OCI-LY7 (cell line): ENCODE results near the gene MYZAP. TPM values are rescaled to one million over a fixed set of nuclear protein-coding genes. Genes with fewer than 3 reads are reported as not detected.

ENCODE experiments used
- BruUV-seq: library from RNA; stranded (reverse); fragments of 400-500 nt; replicated peaks from 2 replicates; lab custom pipeline; 2021; lab: Mats Ljungman, UMichigan
- CTCF ChIA-PET: fragments of 300-600 bp; sonication (Branson Sonifier 250); formaldehyde crosslinking; loops from one replicate; lab custom pipeline; 2022; ENCODE audit warnings: antibody characterized with exemption; ENCODE audit not compliant: unreplicated experiment; lab: Charles Lee
- POLR2A ChIA-PET: fragments of 300-600 bp; sonication (Branson Sonifier 250); formaldehyde crosslinking; loops from one replicate; lab custom pipeline; 2022; ENCODE audit warnings: antibody characterized with exemption; lab: Charles Lee
- DNase-seq: peaks from one replicate; pipeline ENCODE4 v3.0.0-alpha.2; 2015; ENCODE audit warnings: low spot score
- H2AFZ ChIP-seq: fragments of 200-600 bp; sonication (generic), shearing (Covaris generic); 2 replicates; pipeline ENCODE4 v1.6.1; 2014; ENCODE audit warnings: mild to moderate bottlenecking, antibody characterized with exemption, low read length, moderate library complexity
- H3K27ac ChIP-seq: fragments of 200-600 bp; sonication (generic); 2 replicates; pipeline ENCODE4 v1.5.1; 2014; ENCODE audit warnings: mixed run types, low read depth, mild to moderate bottlenecking, moderate library complexity, low read length, inconsistent platforms; ENCODE audit not compliant: poor library complexity, severe bottlenecking
- H3K36me3 ChIP-seq: fragments of 200-600 bp; sonication (generic); 2 replicates; pipeline ENCODE4 v1.6.1; 2014; ENCODE audit warnings: mild to moderate bottlenecking, antibody characterized with exemption, low read length, moderate library complexity, mixed read lengths; ENCODE audit not compliant: insufficient read depth
- H3K4me1 ChIP-seq: fragments of 200-600 bp; sonication (generic); 2 replicates; pipeline ENCODE4 v1.5.1; 2014; ENCODE audit warnings: mild to moderate bottlenecking, low read length; ENCODE audit not compliant: insufficient read depth, poor library complexity, severe bottlenecking
- H3K4me2 ChIP-seq: fragments of 200-600 bp; sonication (generic); 2 replicates; pipeline ENCODE4 v1.6.1; 2014; ENCODE audit warnings: mild to moderate bottlenecking, low read length
- H3K4me3 ChIP-seq: fragments of 200-600 bp; sonication (generic); 2 replicates; pipeline ENCODE4 v1.5.1; 2014; ENCODE audit warnings: mild to moderate bottlenecking, low read depth, low read length; ENCODE audit not compliant: poor library complexity, severe bottlenecking
- H3K79me2 ChIP-seq: fragments of 200-600 bp; sonication (generic); 2 replicates; pipeline ENCODE4 v1.6.1; 2016; ENCODE audit warnings: low read depth, mild to moderate bottlenecking, low read length, moderate library complexity, mixed read lengths; ENCODE audit not compliant: insufficient read depth
- H3K9me2 ChIP-seq: fragments of 200-600 bp; sonication (generic); 2 replicates; pipeline ENCODE4 v1.6.1; 2016; ENCODE audit warnings: mild to moderate bottlenecking, low read length, mixed read lengths; ENCODE audit not compliant: insufficient read depth
- H3K9me3 ChIP-seq: fragments of 200-600 bp; sonication (generic); 2 replicates; pipeline ENCODE4 v1.6.1; 2014; ENCODE audit warnings: mild to moderate bottlenecking, mixed run types, low read length, mixed read lengths
- H4K20me1 ChIP-seq: fragments of 200-600 bp; sonication (generic); 2 replicates; pipeline ENCODE4 v1.6.1; 2014; ENCODE audit warnings: mild to moderate bottlenecking, antibody characterized with exemption, low read length, moderate library complexity, mixed read lengths; ENCODE audit not compliant: insufficient read depth
- EZH2phosphoT487 ChIP-seq: fragments of 200-600 bp; sonication (generic); IDR thresholded peaks from 2 replicates; pipeline ENCODE4 v1.6.1; 2018; ENCODE audit warnings: low read depth, borderline replicate concordance, mild to moderate bottlenecking, mixed run types, antibody characterized with exemption, low read length, moderate library complexity, mixed read lengths
- intact Hi-C: fragments of 100-400 bp; cut with micrococcal nuclease; formaldehyde crosslinking; loops from one replicate; pipeline ENCODE4 v1.10.0; 2022; ENCODE audit not compliant: unreplicated experiment
- total RNA-seq, 2 experiments: library from RNA; depleted of rRNA in 1 of 2; stranded (reverse); fragments of >200 nt in 1 of 2; shearing (Covaris generic) in 1 of 2; gene quantifications; 2 replicates each; pipeline ENCODE4 v1.2.3, GENCODE V29; 2014 to 2022
- TF ChIP-seq, protein P1 (sequence below): fragments of 200-600 bp; sonication (generic); conservative IDR thresholded peaks from 2 replicates; pipeline ENCODE4 v1.5.1; 2014; ENCODE audit warnings: mild to moderate bottlenecking, antibody characterized with exemption, low read length, moderate library complexity, mixed read lengths

MYZAP gene
- total RNA-seq, 2 experiments from 2014 or later: not detected

DNA sequence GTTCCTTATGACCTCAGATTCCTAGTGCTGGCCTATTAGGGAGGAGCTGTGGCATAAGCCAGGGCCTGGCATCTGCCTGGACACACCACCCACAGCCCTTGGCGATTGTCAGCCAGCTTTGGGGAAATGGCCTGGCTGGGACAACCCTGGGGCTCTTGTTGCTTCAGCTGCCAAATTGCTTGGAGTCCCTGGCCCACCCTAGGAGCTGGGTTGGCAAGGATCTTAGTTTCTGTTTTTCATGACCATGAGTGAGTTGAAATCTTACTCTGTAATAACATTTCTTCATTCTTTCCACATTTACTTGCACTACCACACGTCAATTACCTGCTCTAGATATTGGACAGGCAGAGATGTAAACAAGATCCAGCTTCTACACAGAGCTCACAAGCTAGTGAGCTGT lies 1.9 kb upstream of the MYZAP start:
- H2AFZ ChIP-seq: no peak overlapping the region
- no peak overlapping the region for H3K4me3 ChIP-seq
- BruUV-seq: no TSS peak
- H4K20me1 ChIP-seq: no peaks in the 10 kb centered on the region
- H3K9me2 ChIP-seq: no peaks in the 10 kb centered on the region
- TF ChIP-seq, protein P1, sequence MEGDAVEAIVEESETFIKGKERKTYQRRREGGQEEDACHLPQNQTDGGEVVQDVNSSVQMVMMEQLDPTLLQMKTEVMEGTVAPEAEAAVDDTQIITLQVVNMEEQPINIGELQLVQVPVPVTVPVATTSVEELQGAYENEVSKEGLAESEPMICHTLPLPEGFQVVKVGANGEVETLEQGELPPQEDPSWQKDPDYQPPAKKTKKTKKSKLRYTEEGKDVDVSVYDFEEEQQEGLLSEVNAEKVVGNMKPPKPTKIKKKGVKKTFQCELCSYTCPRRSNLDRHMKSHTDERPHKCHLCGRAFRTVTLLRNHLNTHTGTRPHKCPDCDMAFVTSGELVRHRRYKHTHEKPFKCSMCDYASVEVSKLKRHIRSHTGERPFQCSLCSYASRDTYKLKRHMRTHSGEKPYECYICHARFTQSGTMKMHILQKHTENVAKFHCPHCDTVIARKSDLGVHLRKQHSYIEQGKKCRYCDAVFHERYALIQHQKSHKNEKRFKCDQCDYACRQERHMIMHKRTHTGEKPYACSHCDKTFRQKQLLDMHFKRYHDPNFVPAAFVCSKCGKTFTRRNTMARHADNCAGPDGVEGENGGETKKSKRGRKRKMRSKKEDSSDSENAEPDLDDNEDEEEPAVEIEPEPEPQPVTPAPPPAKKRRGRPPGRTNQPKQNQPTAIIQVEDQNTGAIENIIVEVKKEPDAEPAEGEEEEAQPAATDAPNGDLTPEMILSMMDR: no peak
- no peak for TF ChIP-seq EZH2phosphoT487
- no peak overlapping the region for H3K27ac ChIP-seq
- no peaks in the 10 kb centered on the region for H3K9me3 ChIP-seq
- POLR2A ChIA-PET: no interaction called here
- CTCF ChIA-PET: no interaction called here
- H3K4me2 ChIP-seq: no peak overlapping the region
- H3K36me3 ChIP-seq: no peaks in the 10 kb centered on the region
- H3K79me2 ChIP-seq: no peaks in the 10 kb centered on the region
- no peaks in the 10 kb centered on the region for H3K4me1 ChIP-seq
- intact Hi-C loops: no loop called here
- DNase-seq: no peak

DNA sequence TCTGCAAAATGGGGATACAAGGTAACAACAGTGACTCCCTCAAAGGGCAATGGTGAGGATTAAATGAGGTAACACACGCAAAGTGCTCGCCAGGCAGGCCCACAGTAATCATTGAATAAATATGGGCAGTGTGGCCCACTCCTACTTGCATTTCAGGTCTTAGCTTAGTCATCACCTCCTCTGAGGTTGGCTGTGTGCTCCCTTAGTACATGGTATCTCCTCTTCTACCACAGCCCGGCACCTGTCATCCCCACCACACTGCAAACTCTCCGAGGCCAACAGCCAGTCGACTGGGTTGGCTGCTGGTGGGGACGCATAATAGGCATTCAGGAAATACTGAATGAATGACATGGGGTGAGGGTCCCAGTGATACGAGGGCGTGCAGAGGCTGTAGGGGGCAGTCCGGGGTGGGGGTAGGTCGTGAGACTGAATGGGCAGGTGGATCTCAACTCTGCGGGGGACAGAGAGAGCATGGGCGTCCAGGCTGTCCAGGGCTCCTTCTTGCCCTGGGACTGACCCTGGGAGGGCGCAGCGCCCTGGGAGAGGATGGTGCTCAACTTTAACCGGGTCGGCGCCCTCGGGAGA lies 375 bp upstream of the MYZAP start:
- intact Hi-C loops: no loop called here
- H3K4me2 ChIP-seq: no peak overlapping the region
- TF ChIP-seq EZH2phosphoT487: no peak
- TF ChIP-seq, protein P1: no peak
- ChIA-PET CTCF (no interaction called here), POLR2A (no interaction called here)
- no peaks in the 10 kb centered on the region for H3K79me2 ChIP-seq
- no peak overlapping the region for H3K27ac ChIP-seq
- H2AFZ ChIP-seq: no peak overlapping the region
- H3K9me3 ChIP-seq: no peaks in the 10 kb centered on the region
- H3K9me2 ChIP-seq: no peaks in the 10 kb centered on the region
- no peaks in the 10 kb centered on the region for H3K4me1 ChIP-seq
- no peaks in the 10 kb centered on the region for H4K20me1 ChIP-seq
- DNase-seq: no peak
- no peaks in the 10 kb centered on the region for H3K36me3 ChIP-seq
- no TSS peak for BruUV-seq
- H3K4me3 ChIP-seq: no peak overlapping the region

DNA sequence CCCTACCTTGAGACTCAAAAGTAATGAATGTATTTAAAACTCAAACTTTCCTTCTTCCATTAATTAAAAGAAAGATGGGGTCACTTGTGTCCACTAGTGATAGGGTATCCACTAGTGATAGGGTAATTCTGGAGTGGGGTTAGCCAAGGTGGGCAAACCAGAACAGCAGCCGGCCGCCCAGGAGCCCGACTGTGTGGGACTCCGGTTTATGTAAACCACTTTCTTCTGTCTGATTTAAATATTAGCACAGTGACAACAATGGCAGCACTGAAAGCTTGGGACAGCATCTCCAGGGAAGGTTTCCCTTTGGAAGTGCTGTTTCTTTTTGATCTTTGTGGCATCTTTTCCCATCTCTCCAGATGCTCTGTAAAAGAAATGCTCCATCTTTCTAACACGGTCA lies 722 bp downstream of the MYZAP start:
- no peaks in the 10 kb centered on the region for H3K36me3 ChIP-seq
- intact Hi-C loops: no loop called here
- H3K4me2 ChIP-seq: no peak overlapping the region
- H3K79me2 ChIP-seq: no peaks in the 10 kb centered on the region
- TF ChIP-seq, protein P1: no peak
- no peak for TF ChIP-seq EZH2phosphoT487
- H3K4me1 ChIP-seq: no peaks in the 10 kb centered on the region
- DNase-seq: no peak
- H4K20me1 ChIP-seq: no peaks in the 10 kb centered on the region
- no peak overlapping the region for H3K27ac ChIP-seq
- H2AFZ ChIP-seq: no peak overlapping the region
- ChIA-PET POLR2A (no interaction called here), CTCF (no interaction called here)
- H3K9me3 ChIP-seq: no peaks in the 10 kb centered on the region
- H3K9me2 ChIP-seq: no peaks in the 10 kb centered on the region
- no TSS peak for BruUV-seq
- no peak overlapping the region for H3K4me3 ChIP-seq
